Activated naive CD4-positive, alpha-beta T cell treated with anti-CD3 and anti-CD28 coated beads, Interleukin-2, amount 50 U/mL, for 24 hours (primary cell): ENCODE data around the gene AKAP1.

ENCODE experiments used
- H3K27ac Mint-ChIP-seq: one replicate; pipeline ENCODE4 v1.8.0; 2021; ENCODE audit warnings: mild to moderate bottlenecking, mixed read lengths
- H3K27me3 Mint-ChIP-seq: one replicate; pipeline ENCODE4 v1.8.0; 2021; ENCODE audit warnings: mixed read lengths
- H3K36me3 Mint-ChIP-seq: one replicate; pipeline ENCODE4 v1.8.0; 2021; ENCODE audit warnings: mixed read lengths
- H3K4me1 Mint-ChIP-seq: one replicate; pipeline ENCODE4 v1.8.0; 2021; ENCODE audit warnings: mixed read lengths
- H3K4me3 Mint-ChIP-seq: one replicate; pipeline ENCODE4 v1.8.0; 2021; ENCODE audit warnings: mild to moderate bottlenecking, mixed read lengths
- H3K9me3 Mint-ChIP-seq: one replicate; pipeline ENCODE4 v1.8.0; 2021; ENCODE audit warnings: mixed read lengths

The AKAP1 gene, protein sequence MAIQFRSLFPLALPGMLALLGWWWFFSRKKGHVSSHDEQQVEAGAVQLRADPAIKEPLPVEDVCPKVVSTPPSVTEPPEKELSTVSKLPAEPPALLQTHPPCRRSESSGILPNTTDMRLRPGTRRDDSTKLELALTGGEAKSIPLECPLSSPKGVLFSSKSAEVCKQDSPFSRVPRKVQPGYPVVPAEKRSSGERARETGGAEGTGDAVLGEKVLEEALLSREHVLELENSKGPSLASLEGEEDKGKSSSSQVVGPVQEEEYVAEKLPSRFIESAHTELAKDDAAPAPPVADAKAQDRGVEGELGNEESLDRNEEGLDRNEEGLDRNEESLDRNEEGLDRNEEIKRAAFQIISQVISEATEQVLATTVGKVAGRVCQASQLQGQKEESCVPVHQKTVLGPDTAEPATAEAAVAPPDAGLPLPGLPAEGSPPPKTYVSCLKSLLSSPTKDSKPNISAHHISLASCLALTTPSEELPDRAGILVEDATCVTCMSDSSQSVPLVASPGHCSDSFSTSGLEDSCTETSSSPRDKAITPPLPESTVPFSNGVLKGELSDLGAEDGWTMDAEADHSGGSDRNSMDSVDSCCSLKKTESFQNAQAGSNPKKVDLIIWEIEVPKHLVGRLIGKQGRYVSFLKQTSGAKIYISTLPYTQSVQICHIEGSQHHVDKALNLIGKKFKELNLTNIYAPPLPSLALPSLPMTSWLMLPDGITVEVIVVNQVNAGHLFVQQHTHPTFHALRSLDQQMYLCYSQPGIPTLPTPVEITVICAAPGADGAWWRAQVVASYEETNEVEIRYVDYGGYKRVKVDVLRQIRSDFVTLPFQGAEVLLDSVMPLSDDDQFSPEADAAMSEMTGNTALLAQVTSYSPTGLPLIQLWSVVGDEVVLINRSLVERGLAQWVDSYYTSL

DNA sequence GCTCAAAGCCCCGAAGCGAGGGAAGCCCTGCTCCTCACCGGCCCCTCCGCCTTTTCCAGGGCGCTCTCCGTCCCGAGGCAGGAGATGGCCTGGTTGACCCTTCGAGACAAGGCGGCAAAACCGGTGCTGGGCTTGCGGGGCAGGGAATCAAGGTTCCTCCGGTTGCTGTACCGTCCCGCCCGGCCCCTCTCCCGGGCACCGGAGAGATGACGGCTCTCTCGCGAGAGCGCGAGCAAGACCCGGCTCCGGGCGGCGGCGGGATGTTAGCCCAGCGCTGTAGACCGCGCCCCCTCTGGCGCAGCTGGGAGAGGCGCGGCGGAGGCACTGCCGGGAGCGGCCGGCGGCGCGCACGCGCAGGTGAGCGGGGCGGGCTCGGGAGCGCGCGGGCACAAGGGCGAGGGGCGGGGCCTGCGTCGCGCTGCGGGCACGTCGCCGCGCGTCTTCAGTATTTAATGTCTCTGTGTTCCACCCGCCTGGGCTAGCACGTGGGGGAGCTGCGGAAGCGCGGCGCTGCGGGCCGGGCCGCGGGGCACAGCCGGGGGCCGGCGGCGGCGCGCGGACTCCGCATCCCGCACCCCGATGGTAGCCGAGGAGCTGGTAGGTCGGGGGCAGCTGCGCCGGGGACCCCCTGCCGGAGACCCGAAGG, at the start of gene AKAP1:
Gene AKAP1 (plus strand): TSS at position 445 of the 646 bp plus-strand sequence. CDS start 20,219 bp downstream, outside the sequence.
- H3K36me3 Mint-ChIP-seq, result no peaks in the 10 kb centered on the region
- no peaks in the 10 kb centered on the region for H3K27me3 Mint-ChIP-seq
- no peaks in the 10 kb centered on the region for H3K9me3 Mint-ChIP-seq
- peaks cover 37% of the 10 kb centered on the region for H3K4me1 Mint-ChIP-seq
- peak within 1 kb of the TSS; percentile 86 for H3K27ac Mint-ChIP-seq
- H3K4me3 Mint-ChIP-seq, result peak within 1 kb of the TSS; percentile 89

DNA sequence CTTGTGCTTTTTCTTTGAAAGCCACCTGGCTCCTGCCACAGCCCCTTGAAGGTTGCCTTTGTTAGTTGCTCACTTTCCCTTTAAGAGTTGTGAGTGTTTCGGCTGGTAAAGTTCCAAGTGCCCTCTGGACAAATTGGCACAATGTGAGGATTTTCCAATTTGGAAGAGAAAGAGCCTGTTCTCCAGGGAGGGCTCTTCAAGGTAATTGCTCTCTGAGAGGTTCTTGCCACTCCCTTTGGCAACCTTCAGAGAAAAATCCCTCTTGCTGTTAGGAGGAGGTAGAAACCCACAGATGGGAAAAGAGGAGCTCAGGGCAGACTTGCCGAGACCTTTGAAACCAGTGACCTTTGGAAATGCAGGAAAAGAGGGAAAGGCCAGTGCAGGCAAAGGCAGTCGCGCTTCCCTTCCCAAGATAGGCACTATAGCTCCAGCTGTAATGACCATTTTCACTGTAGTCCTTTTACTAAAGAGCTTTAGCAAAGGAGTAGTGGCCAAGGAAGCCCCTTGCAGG, 49.0 kb upstream of the AKAP1 start:
- Mint-ChIP-seq H3K36me3 (no peaks in the 10 kb centered on the region), H3K4me3 (no peak overlapping the region), H3K4me1 (no peaks in the 10 kb centered on the region), H3K9me3 (no peaks in the 10 kb centered on the region), H3K27me3 (peaks cover 16% of the 10 kb centered on the region), H3K27ac (peak overlapping the region; percentile 53)

DNA sequence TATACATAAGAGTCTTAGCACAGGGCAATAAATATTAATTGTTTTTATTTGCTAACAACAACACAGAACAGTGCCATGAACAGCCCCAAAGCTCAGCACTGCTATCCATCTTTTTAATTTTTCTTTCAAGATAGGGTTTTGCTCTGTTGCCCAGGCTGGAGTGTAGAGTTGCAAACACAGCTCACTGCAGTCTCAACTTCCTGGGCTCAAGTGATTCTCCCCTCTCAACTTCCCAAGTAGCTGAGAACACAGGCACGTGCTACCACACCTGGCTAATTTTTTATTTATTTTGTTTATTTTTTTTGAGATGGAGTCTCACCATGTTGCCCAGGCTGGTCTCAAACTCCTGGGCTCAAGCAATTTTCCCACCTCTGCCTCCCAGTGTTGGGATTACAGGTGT, 47.6 kb upstream of the AKAP1 start:
- Mint-ChIP-seq H3K36me3 (no peaks in the 10 kb centered on the region), H3K4me3 (no peak overlapping the region), H3K9me3 (no peaks in the 10 kb centered on the region), H3K27me3 (peaks cover 18% of the 10 kb centered on the region), H3K4me1 (no peaks in the 10 kb centered on the region), H3K27ac (no peak overlapping the region)

DNA sequence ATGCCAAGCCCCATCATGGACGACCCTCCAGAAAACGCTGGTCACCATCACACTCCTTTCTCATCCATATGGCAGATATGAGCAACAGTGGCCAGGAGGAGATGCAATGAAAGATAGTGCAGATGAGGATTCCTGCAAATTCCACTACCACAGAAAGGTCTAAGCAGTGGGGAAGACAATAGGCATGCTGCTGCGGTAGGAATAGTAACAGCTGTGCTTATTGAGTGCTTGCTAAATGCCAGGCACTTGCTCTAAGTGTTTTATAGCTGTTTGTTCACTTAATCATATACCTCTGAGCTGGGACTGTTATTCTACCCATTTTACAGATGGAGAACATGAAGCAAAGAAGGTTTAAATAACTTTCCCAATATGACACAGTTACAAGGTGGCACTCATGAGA, 46.6 kb upstream of the AKAP1 start:
- no peak overlapping the region for H3K27ac Mint-ChIP-seq
- peaks cover 26% of the 10 kb centered on the region for H3K27me3 Mint-ChIP-seq
- H3K9me3 Mint-ChIP-seq, result no peaks in the 10 kb centered on the region
- no peak overlapping the region for H3K4me3 Mint-ChIP-seq
- H3K4me1 Mint-ChIP-seq, result no peaks in the 10 kb centered on the region
- peaks cover 1% of the 10 kb centered on the region for H3K36me3 Mint-ChIP-seq

DNA sequence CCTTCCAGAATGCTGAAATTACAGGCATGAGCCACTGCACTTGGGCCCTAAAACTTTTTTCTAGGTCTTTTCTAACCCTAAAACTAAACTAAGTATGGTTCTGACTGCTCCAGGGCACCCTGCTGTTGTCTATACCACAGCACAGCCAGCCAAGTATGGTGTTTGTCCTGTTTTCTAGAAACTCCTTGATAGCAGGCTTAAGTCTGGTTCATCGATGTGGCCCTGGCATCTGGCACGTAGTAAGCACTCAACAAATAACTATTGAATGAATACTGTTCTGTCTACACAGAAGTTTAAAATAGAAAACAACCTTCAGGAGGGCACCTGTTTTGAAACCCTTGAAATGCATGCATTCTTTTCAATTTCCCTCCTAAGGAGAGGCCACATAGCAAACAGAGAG, 44.5 kb upstream of the AKAP1 start:
- Mint-ChIP-seq H3K36me3 (peaks cover 3% of the 10 kb centered on the region), H3K27me3 (peaks cover 38% of the 10 kb centered on the region), H3K4me1 (peaks cover 4% of the 10 kb centered on the region), H3K9me3 (no peaks in the 10 kb centered on the region), H3K4me3 (no peak overlapping the region), H3K27ac (no peak overlapping the region)

DNA sequence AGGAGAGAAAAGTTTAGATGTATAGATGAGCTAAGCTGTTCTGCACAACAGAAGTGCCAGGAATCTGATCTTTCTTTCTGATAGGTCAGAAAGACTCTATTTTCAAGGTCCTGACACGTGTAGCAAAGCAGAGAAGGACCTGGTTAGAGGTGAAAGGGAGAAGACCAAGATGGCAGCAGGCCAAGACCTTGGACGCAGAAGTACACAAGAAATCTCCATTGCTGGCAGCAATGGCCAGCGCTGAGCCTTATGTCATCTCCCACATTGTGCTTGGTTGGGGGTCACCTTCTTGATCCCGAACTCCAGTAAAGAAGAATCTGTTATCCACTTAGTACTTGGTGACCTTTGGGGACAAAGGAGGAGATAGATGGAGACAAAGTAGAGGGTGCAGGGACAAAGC, 41.8 kb upstream of the AKAP1 start:
- H3K27me3 Mint-ChIP-seq, result peaks cover 45% of the 10 kb centered on the region
- H3K36me3 Mint-ChIP-seq, result peaks cover 5% of the 10 kb centered on the region
- no peaks in the 10 kb centered on the region for H3K9me3 Mint-ChIP-seq
- H3K27ac Mint-ChIP-seq, result no peak overlapping the region
- H3K4me1 Mint-ChIP-seq, result peaks cover 16% of the 10 kb centered on the region
- no peak overlapping the region for H3K4me3 Mint-ChIP-seq

DNA sequence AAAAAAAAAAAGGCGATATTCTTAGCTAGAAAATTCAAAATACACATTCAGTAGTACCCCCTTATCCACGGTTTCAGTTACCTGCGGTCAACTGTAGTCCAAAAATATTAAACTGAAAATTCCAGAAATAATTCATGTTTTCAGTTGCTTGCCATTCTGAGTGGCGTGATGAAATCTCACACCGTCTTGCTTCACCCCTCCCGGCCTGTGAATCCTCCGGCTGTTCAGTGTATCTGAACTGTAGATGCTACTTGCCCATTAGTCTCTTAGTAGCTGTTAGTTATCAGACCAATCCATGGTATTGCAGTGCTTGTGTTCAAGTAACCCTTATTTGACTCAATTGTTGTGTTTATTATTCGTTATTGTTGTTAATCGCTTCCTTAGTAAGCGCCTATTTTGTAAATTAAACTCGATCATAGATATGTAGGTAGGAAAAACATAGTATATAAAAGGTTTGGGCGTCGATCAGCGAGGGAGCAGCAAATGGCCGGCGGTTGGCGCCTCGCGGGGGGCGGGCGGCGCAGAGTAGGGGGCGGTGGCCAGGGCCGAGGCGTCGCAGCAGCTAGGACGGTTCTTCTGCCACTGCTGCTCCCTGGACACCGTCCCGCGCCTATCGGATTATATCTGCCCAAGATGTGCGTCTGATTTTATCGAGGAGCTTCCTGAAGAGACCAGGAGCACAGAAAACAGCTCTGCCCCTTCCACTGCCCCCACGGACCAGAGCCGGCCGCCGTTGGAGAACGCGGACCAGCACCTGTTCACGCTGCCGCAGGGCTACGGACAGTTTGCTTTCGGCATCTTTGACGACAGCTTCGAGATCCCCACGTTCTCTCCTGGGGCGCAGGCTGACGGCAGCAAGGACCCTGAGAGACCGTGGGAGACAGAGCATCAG, 39.8 kb upstream of the AKAP1 start:
- peaks cover 5% of the 10 kb centered on the region for H3K36me3 Mint-ChIP-seq
- H3K4me1 Mint-ChIP-seq, result peaks cover 16% of the 10 kb centered on the region
- peak overlapping the region; percentile 84 for H3K4me3 Mint-ChIP-seq
- H3K9me3 Mint-ChIP-seq, result no peaks in the 10 kb centered on the region
- H3K27me3 Mint-ChIP-seq, result peaks cover 37% of the 10 kb centered on the region
- no peak overlapping the region for H3K27ac Mint-ChIP-seq

DNA sequence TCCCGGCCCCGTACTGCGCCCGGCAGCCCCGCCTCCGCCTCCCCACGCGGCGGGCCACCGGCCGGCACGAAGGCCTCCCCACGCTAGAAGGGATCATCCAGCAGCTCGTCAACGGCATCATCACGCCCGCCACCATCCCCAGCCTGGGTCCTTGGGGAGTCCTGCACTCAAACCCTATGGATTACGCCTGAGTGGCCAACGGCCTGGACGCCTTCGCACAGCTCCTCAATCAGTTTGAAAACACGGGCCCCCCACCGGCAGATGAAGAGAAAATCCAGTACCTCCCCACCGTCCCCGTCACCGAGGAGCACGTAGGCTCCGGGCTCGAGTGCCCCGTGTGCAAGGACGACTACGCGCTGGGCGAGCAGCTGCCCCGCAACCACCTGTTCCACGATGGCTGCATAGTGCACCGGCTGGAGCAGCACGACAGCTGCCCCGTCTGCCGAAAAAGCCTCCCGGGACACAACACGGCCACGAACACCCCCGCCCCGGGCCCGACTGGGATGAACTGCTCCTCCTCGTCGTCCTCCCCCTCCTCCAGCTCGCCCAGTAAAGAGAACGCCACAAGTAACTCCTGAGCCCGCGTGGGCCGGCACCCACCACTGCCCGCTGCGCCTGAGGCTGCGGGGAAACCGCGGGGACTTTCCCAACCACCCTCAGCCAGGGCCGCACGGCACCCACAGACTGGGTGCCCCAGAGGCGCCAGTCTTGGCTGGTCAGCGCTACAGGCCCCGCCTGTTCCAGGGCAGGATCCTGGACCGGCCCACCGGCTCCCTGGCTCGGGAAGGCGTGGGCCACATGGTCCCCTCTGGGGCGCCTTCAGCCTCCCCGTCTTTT, 39.0 kb upstream of the AKAP1 start:
- H3K4me3 Mint-ChIP-seq, result peak overlapping the region; percentile 84
- H3K9me3 Mint-ChIP-seq, result no peaks in the 10 kb centered on the region
- peaks cover 5% of the 10 kb centered on the region for H3K36me3 Mint-ChIP-seq
- peaks cover 16% of the 10 kb centered on the region for H3K4me1 Mint-ChIP-seq
- H3K27me3 Mint-ChIP-seq, result peaks cover 37% of the 10 kb centered on the region
- no peak overlapping the region for H3K27ac Mint-ChIP-seq

DNA sequence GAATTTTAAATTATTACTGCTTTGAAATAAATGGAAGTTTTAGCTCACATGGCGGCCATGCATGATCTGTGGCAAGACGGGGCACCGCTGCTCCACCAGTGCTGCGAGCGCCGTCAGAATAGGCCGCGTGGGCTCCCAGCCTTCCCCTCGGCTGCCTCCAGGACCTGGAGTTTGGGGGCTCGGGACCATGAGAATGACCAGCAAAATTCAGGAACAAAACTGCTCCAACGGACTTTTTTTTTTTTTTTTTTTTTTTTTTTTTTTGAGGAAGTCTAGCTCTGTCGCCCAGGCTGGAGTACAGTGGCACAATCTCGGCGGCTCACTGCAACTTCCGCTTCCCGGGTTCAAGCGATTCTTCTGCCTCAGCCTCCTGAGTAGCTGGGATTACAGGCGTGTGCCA, 38.3 kb upstream of the AKAP1 start:
- Mint-ChIP-seq H3K27me3 (peaks cover 37% of the 10 kb centered on the region), H3K36me3 (peaks cover 5% of the 10 kb centered on the region), H3K9me3 (no peaks in the 10 kb centered on the region), H3K4me1 (peaks cover 16% of the 10 kb centered on the region), H3K27ac (no peak overlapping the region), H3K4me3 (peak overlapping the region; percentile 71)

DNA sequence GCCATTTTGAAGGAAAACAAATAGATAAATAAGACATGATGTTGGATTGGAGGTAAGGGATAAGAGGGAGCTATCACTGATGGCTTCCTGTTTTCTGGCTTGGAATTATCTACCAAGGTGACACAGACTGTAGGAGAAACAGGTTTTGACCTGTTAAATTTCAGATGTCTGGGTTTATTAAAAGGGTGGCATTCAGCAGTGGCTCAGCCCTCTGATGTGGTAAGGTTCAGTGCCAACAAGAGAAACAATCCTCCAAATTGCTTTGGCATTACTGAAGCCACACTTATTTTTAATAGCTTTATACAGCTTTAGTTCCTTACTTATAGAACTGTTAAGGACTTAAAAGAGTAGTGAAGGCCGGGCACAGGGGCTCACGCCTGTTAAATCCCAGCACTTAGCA, 37.0 kb upstream of the AKAP1 start:
- H3K4me3 Mint-ChIP-seq, result no peak overlapping the region
- no peaks in the 10 kb centered on the region for H3K9me3 Mint-ChIP-seq
- H3K27me3 Mint-ChIP-seq, result peaks cover 33% of the 10 kb centered on the region
- H3K36me3 Mint-ChIP-seq, result peaks cover 5% of the 10 kb centered on the region
- peak overlapping the region; percentile 2 for H3K27ac Mint-ChIP-seq
- H3K4me1 Mint-ChIP-seq, result peaks cover 16% of the 10 kb centered on the region

DNA sequence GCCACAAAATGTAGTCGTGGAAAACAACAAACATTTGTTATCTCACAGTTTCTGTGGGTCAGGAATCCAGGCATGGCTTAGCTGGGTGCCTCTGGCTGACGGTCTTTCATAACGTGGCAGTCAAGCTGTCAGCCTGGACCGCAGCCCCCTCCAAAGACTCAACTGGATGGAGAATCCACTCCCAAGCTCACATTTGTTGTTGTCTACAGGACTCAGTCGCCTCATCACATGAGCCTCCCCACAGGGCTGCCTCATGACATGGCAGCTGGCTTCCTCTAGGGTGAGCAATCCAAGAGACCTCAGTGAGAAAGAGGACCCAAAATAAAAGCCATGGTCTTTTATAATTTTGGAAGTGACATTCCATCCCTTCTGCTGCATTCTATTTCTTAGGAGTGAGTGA, 34.7 kb upstream of the AKAP1 start:
- Mint-ChIP-seq H3K27me3 (peaks cover 16% of the 10 kb centered on the region), H3K9me3 (no peaks in the 10 kb centered on the region), H3K4me1 (peaks cover 17% of the 10 kb centered on the region), H3K36me3 (peaks cover 2% of the 10 kb centered on the region), H3K27ac (no peak overlapping the region), H3K4me3 (no peak overlapping the region)

DNA sequence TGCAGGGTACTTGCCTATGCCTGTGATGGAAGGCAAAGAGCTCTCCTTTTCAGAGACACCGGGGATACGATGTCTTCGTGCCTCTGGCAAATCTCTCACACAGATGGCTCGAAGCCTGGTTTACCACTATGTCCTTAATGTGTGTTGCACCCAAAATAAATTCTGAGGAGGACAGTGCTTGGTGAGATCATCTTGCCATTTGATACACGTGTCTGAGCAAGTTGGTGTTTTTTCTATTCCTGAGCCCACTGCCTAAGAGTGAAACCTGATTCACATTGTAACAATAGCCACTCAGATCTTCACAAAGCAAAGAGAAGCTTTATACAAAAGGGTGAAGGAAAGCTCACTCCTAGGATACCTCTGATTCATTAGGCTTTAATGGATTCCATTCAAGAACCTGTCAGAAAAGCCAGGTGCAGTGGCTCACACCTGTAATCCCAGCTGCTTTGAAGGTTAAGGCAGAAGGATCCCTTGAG, 33.1 kb upstream of the AKAP1 start:
- Mint-ChIP-seq H3K27me3 (peaks cover 10% of the 10 kb centered on the region), H3K36me3 (peaks cover 2% of the 10 kb centered on the region)

DNA sequence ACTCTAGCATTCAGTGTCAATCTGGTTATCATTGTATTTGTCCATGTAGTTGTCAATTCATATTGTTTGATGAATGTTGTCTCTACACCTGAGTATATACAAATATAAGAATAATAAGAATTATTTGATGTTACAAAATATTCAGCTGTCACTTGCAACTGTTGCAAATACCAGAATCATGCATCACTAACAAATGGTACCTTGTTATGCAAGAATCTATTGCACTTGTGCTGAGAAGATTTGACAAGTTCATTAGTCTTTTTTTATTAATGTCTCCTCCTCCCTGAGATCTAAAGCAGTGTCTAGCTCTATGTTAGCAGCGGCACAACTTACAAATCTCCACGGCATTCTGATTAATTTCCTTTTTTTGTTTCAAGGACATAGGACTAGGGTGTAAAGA, 22.2 kb upstream of the AKAP1 start:
- H3K36me3 Mint-ChIP-seq, result no peaks in the 10 kb centered on the region
- H3K9me3 Mint-ChIP-seq, result no peaks in the 10 kb centered on the region
- no peak overlapping the region for H3K27ac Mint-ChIP-seq
- H3K27me3 Mint-ChIP-seq, result peaks cover 8% of the 10 kb centered on the region
- no peaks in the 10 kb centered on the region for H3K4me1 Mint-ChIP-seq
- H3K4me3 Mint-ChIP-seq, result no peak overlapping the region

More for the DNA sequence above, 33.1 kb upstream of the AKAP1 start:
- Mint-ChIP-seq H3K27ac (no peak overlapping the region), H3K9me3 (no peaks in the 10 kb centered on the region), H3K4me1 (peaks cover 9% of the 10 kb centered on the region), H3K4me3 (no peak overlapping the region)

DNA sequence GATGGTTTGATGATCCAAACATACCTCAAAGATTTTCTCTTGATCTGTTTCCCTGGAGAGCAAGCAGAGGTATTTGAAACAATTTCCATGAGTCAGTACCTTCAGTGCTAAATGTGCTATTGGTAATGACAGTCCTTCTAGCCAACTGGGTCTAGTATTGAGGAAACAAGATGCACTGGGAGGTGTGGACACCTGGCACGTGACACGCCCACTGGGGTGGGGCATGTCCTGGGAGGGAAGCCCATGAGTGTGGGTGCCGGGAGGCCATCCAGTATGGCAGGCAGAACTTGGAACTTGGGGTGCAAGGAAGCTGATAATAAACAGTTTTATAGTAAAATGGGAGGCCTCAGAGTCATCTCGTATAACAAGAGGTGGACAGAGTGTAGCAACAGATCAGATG, 17.9 kb upstream of the AKAP1 start:
- H3K36me3 Mint-ChIP-seq, result no peaks in the 10 kb centered on the region
- H3K27ac Mint-ChIP-seq, result no peak overlapping the region
- H3K9me3 Mint-ChIP-seq, result no peaks in the 10 kb centered on the region
- H3K27me3 Mint-ChIP-seq, result peaks cover 8% of the 10 kb centered on the region
- no peak overlapping the region for H3K4me3 Mint-ChIP-seq
- H3K4me1 Mint-ChIP-seq, result no peaks in the 10 kb centered on the region
